K562 (cell line): ENCODE measurements around the gene CYSTM1. TPM values are rescaled to one million over a fixed set of nuclear protein-coding genes. Genes with fewer than 3 reads are reported as not detected.

Experiments used
- CCNT2 ChIP-seq: IDR thresholded peaks from 2 replicates; pipeline ENCODE4 v1.6.1; 2011; ENCODE audit warnings: borderline replicate concordance, low read depth, mild to moderate bottlenecking, moderate library complexity, mixed read lengths, low read length; ENCODE audit not compliant: insufficient read length; ENCODE audit errors: extremely low read depth
- CHAMP1 ChIP-seq: fragments of 450-650 bp; IDR thresholded peaks from 2 replicates; pipeline ENCODE4 v1.6.1; 2016; ENCODE audit warnings: mild to moderate bottlenecking
- CSDE1 ChIP-seq, 2 experiments: fragments of 450-650 bp; IDR thresholded peaks; 2 replicates each; pipeline ENCODE4 v1.6.1; 2016; ENCODE audit warnings: mild to moderate bottlenecking in 1 of 2
- DDX20 ChIP-seq: fragments of 450-650 bp; IDR thresholded peaks from 2 replicates; pipeline ENCODE4 v1.6.1; 2016; ENCODE audit warnings: missing genetic modification characterization, low read depth, mild to moderate bottlenecking, missing compliant biosample characterization, moderate library complexity
- GMEB1 ChIP-seq: fragments of 250-450 bp; sonication (Bioruptor Pico); IDR thresholded peaks from 2 replicates; pipeline ENCODE4 v1.4.0; 2020; ENCODE audit warnings: mild to moderate bottlenecking
- JUN ChIP-seq, 2 experiments: sonication (generic) in 1 of 2; formaldehyde crosslinking in 1 of 2; IDR thresholded peaks; 2 replicates each; pipeline versions ENCODE4 v1.6.1 to v1.8.0; 2012 to 2022; ENCODE audit warnings: borderline replicate concordance in 2 of 2, mild to moderate bottlenecking in 2 of 2, improper control_type of control experiment in 1 of 2, low read depth in 1 of 2, low read length in 1 of 2, missing genetic modification reagents in 1 of 2
- NFATC3 ChIP-seq: fragments of 450-650 bp; IDR thresholded peaks from 2 replicates; pipeline ENCODE4 v1.6.1; 2017; ENCODE audit warnings: mild to moderate bottlenecking
- REST ChIP-seq, 2 experiments: fragments of 450-650 bp; formaldehyde crosslinking in 1 of 2; IDR thresholded peaks; 2 replicates each; pipeline versions ENCODE4 v1.4.0 to v1.6.1; 2014 to 2020; ENCODE audit warnings: mild to moderate bottlenecking in 2 of 2, borderline replicate concordance in 1 of 2, low read depth in 1 of 2
- SOX6 ChIP-seq: fragments of 450-650 bp; IDR thresholded peaks from 2 replicates; pipeline ENCODE4 v1.6.1; 2014; ENCODE audit warnings: mild to moderate bottlenecking
- TOE1 ChIP-seq, 2 experiments: fragments of 450-650 bp in 1 of 2; sonication (generic) in 1 of 2; formaldehyde crosslinking in 1 of 2; IDR thresholded peaks; 2 replicates each; pipeline versions ENCODE4 v1.7.1 to v1.8.0; 2016 to 2022; ENCODE audit warnings: borderline replicate concordance in 2 of 2, mild to moderate bottlenecking in 2 of 2, antibody characterized with exemption in 1 of 2, inconsistent platforms in 1 of 2, low read depth in 1 of 2, missing genetic modification reagents in 1 of 2, moderate library complexity in 1 of 2
- TRIM24 ChIP-seq, 2 experiments: fragments of 450-650 bp; IDR thresholded peaks; 2 replicates each; pipeline ENCODE4 v1.6.1; 2016
- polyA plus RNA-seq, 8 experiments: library from polyadenylated mRNA; depleted of rRNA in 4 of 8; stranded (reverse) in 5 of 8; unstranded in 3 of 8; fragments of >200 nt; fragmentation: Nextera tagmentation in 2 of 8; fragmentation: Illumina TruSeq in 1 of 8; extraction: Ambion mirVana in 2 of 8; extraction: Trizol in 1 of 8; gene quantifications; 2 replicates each; pipeline versions ENCODE4 v1.2.1 to v1.2.3, GENCODE V29; 2011 to 2014; ENCODE audit warnings: inconsistent platforms in 1 of 8, missing spikeins in 1 of 8
- total RNA-seq, 7 experiments: library from RNA; depleted of rRNA in 6 of 7; stranded (reverse); fragments of >200 nt in 6 of 7; fragmentation: Illumina TruSeq in 2 of 7; extraction: Trizol in 2 of 7; gene quantifications; 2 replicates each; pipeline versions ENCODE4 v1.2.1 to v1.2.3, GENCODE V29; 2011 to 2021; ENCODE audit warnings: low replicate concordance in 1 of 7

The CYSTM1 gene
- total and polyA plus RNA-seq, 9 of the 15 experiments (the other 6 are each of a cell fraction or from before 2014, with no cell fraction given), result 76.1 to 422 (median 108) TPM

GRCh38 chr5:140189977-140190871 is 15.2 kb downstream of the CYSTM1 start (continued):
- TF ChIP-seq GMEB1 (CRISPR knock-in tag), result no peak
- TF ChIP-seq SOX6, result peak; percentile 99
- TF ChIP-seq CSDE1 (IDR thresholded peaks at IDR 0.05), result no peak
- TF ChIP-seq TRIM24 (IDR thresholded peaks at IDR 0.05), result peak; percentile 43 to 63; a peak in 1 of 4 replicates
- TF ChIP-seq NFATC3, result no peak; the same call in 1 of the 2 replicates
- TF ChIP-seq CCNT2, result no peak
- no peak; the same call in 1 of the 2 replicates for TF ChIP-seq REST (IDR thresholded peaks at IDR 0.05; ENCODE audit: borderline replicate concordance)
- no peak for TF ChIP-seq REST (CRISPR knock-in tag; IDR thresholded peaks at IDR 0.05; ENCODE audit: low read depth)
- TF ChIP-seq DDX20 (tag), result 0 out of 2 replicates have a peak, but pooled peaks have one; percentile 34
- TF ChIP-seq JUN (IDR thresholded peaks at IDR 0.05; ENCODE audit: borderline replicate concordance, low read depth, low read length), result peak; percentile 59
- TF ChIP-seq JUN (CRISPR knock-in tag; IDR thresholded peaks at IDR 0.05; ENCODE audit: borderline replicate concordance), result no peak
- peak; percentile 86; the same call in 1 of the 2 replicates for TF ChIP-seq TOE1 (IDR thresholded peaks at IDR 0.05; ENCODE audit: borderline replicate concordance)
- TF ChIP-seq TOE1 (CRISPR knock-in tag; IDR thresholded peaks at IDR 0.05; ENCODE audit: borderline replicate concordance, low read depth), result no peak
- peak; percentile 69; the same call in 1 of the 2 replicates for TF ChIP-seq CHAMP1
